Measurements from ENCODE around the gene GALNT12.

GALNT12 gene

DNA sequence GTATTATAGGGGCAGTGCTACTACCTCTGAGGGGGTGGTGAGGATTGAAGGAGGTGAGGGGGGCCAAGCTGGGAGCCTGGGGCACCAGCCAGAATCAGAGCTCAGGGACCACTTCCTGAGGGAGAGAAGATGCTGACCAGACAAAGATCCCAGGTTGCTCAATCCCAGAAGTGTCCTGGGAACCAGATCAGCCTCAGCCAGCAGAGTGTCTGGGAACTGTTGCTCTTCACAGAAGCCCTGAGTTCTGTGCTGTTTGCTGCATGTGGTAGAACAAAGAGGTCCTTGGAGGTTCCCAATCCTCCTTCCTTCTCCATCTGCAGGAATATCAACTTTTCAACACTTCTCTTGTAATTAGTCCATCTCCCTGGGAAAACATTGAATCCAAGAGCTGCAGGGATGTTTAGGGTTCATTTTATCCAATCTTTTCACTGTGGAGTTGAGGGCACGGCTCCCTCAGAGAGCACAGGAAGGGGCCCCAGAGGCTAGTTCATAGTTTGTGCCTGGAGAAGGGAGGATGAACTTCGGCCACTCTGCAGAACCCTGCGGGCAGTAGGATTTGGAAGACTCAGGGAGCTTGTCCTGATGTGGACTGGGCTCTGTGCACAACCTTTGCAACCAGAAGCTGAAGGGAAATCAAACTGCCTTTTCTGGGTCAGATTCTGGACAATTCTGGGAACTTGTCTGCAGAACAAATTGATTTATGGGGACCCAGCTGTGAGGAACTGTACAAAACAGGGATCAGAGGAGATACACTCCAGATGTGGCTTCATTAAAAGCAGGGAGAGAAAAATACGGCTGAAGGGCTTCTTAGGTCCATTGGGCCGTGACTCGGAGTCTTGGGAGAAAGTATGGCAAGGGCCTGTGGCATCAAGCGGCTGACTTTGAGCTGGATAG, 57.1 kb downstream of the GALNT12 start:
- no peak for DNase-seq

DNA sequence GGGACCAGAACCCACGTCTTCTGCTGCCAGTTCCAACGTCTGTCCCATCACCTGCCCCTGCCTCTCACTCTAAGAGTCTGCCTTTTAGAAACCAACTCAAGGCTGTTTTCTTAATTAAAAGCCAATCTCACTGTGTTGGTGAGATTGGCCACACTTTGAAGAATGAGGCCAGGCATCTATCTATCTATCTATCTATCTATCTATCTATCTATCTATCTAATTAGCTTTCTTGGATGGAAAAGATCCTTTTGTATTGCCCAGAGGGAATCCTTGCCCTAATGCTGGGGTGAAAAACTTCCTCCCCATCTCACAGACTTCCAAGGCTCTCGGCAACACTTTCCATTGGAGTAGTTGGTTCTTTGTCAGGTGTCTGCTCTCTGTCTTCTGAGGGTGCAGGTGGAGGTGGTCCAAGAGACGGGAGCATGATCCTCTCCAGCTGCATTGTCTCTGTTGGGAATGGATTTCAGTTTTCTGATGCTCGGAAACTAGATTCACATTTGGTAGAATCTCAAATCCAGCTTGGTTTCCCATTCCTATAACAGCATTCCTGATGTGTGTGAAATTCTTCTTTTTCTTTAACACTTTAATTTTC, 57.9 kb downstream of the GALNT12 start:
- no peak for DNase-seq

DNA sequence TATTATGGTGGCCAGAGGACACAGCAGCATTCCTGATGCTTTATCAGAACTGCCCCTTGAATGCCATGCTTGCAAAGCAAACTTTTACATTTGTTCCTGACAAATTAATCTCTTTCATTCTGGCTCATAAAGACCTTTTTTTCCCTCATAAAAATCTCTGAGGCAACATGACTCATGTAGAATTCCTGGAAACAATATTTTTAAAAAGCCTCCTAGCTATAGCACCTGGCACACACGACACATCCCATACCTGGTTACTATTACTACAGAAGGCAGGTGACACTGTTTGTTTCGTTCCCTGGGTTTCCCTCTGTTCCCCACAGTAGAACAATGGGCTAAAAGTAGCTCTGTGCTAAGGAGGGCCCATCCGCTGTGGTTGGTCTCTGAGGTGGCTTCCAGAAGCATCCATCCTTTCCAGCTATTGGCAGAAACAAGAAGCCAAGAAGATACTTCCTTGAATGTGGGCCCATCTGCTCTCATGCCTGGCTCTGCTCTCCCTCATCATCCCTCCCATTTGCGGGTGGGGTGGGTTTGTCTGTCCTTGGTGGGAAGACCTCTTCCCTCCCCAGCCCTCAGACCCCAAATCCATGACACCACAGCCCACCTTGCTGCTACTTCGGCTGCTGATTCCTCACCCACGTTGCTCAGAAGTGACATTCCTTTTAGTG, 59.1 kb downstream of the GALNT12 start:
- no peak for DNase-seq

DNA sequence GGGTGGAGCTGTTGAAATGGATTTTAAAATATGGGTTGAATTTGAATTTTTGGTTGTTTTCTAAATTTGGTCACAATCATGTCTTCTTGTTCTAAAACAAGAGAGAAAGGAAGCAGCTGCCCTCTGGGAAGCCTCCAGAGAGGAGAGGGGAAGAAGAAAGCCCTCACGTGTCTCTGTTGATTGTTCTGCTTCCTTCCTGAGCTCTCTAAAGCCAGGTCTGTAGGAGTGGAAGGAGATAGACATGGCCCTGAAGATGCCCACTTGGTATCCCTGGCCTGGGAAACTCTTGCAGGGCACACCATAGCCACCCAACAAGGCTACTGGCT, 59.6 kb downstream of the GALNT12 start:
- DNase-seq, result no peak

DNA sequence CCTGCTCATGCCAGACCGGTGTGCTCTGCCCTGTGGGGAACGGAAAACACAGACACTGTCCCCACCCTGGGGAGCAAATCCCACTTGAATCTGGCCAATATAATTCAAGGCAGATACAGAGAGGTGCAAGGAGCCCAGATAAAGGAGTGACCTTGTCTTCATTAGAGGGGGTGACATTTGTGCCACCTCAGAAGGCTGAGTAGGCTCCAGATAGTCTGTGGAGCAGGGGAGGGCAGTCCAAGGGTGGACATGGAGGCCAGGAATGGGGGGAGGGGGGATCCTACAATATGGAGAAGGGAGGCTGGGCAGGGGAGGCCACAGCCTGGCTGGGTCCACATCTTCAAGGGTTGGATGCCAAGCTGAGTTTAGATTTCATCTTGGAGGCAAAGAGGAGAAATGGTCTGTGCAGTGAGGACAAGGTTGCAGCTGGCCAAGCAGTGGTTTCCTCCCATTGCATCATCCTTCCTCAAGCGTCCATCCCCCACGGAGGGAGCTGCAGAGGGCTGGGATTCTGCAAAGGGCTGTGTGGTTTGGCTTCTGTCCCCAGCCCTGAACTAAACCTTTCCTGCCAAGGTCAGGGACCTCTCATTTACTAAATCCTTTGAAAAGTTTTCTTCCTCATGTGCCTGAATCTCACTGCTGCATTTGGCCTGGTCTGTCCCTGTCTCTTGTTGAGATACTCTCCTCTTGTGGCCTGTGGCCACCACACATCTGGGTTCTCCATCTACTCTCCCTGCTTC, 60.1 kb downstream of the GALNT12 start:
- no peak for DNase-seq

DNA sequence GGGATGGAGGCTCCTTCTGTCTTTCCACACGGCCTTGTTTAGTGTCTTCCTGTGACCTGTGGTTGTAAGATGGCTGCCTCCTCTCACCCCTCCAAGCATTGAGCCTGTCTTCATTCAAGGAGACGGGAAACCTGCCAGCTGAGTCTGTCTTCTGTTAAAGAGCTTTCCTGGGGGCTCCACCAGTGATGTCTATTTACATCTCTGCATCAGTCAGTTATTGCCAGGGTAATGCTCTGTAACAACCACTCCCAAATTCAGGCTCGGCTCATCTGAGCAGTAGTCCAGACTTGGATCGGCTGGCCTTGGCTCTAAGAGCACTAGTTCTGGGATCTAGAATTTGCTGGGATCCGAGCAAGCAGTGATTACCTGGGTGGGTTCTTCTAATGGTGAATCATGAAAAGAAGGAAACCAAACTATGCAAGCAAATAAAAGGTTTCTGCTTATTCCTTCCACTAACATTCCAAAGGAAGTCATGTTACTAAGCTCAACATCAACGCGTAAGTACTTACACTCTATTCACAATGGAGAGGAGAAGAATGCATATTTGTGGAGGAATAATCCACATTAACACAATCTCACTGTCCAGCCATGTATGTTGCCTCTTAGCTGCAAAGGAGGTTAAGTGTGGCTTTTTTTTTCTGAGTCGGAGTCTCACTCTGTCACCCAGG, 61.7 kb downstream of the GALNT12 start:
- no peak for DNase-seq

DNA sequence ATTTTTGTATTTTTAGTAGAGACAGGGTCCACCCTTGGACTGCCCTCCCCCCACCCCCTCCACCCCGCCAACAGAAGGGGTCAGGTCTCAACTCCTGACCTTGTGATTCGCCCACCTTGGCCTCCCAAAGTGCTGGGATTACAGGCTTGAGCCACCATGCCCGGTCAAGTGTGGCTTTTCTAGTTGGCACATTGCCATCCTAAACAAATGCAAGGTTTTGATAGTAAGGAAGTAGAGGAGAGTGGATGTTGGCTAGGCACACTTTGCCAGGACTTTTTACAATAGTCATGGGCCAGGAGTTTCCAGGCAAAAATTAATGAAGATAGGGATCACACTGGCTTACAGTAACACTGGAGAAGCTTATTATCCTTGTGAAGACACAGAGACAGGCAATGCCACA, 62.4 kb downstream of the GALNT12 start:
- no peak for DNase-seq

DNA sequence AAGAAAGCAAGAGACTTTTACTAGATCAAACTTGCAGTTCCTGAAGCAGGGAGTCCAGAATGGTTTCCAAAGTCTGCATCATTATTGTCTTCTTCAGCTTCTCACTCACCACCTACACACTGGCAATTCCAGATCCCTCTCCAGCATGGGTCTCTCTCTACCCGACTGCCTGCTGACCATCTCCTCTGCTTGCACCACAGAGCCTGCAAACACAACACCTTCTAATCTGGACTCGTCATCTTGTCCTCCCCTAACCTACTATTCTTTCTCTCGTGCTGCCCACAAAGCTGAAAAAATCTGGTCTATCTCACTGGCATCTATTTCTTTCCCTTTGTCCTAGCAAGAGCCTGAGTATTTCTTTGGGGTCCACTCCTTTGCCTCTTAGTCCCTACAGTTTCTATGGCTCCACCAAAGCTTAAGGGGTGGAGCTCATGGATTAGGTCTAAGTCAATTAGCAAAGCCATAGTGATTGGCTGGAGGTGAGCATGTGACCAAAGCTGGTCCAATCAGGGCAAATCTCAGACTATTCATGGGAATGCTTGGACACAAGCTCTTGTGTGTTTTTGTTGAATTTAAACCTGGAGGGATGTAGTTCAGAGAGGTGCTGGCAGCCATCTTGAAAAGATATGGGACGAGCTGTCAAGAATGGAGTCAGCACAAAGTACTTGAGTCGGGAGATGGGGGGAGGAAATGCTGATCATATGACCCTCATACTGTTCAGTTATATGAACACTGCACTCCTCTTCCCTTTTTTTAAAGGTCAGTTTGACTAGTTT, 63.5 kb downstream of the GALNT12 start:
- DNase-seq, result no peak

DNA sequence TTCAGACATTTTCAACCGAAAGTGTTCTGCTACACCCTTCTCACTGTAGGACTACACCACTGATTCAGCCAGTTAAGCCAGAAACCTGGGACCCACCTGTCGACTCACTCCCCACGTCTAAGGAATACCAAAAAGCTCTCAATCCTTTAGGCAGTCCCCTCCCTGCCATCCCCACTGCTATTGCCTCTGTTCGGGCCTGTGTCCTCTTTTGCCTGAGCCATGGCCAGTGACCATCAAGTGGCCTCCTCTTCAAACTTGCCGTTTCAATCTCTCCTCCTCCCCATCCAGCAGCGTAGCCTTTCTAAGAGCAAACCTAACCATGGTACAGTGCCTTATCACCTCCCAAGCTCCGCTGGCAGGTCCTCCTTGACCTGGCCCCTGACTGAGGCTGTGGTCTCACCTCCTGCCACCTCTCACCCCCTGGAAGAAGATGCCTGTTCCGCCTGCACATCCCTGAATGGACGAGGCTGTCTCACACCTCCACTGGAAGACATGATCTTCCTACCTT, 64.1 kb downstream of the GALNT12 start:
- no peak for DNase-seq

DNA sequence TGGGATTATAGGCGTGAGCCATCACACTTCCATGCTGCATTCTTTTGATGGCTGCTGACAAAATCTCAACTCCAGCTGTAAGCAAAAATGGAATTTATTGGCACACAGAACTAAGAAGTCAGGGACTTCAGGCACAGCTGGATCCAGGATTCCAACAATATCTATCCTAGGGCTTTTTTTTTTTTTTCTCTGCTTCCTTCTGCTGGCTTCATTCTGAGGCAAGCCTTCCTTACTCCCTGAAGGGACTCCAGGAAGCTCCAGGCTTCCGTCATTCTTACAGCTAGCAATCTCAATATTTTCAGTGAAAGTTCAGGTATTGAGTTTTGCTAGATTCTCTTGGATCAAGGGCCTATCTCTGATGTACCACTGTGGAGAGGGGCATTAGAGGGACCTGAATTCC, 66.1 kb downstream of the GALNT12 start:
- DNase-seq, result no peak

DNA sequence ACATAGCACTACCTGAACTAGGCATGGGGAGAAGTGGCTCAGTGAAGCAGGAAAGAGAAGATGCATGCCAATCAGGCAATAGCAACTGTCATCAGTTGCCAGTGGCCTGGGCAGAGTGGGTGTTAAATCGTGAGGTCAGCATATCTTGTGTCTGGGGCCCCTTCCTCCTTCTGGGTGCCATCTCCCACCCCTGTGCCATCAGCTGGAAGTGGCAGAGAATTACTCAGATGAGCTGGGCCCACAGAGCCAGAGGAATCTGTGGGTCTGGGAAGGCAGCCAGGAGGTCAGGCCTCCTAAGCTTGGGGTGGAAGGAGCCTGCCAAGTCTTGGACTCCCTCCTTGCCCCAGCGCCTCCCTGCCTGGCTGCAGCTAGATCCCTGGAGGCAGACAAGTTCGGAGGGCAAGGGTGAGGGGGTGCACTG, 66.5 kb downstream of the GALNT12 start:
- DNase-seq, result no peak

DNA sequence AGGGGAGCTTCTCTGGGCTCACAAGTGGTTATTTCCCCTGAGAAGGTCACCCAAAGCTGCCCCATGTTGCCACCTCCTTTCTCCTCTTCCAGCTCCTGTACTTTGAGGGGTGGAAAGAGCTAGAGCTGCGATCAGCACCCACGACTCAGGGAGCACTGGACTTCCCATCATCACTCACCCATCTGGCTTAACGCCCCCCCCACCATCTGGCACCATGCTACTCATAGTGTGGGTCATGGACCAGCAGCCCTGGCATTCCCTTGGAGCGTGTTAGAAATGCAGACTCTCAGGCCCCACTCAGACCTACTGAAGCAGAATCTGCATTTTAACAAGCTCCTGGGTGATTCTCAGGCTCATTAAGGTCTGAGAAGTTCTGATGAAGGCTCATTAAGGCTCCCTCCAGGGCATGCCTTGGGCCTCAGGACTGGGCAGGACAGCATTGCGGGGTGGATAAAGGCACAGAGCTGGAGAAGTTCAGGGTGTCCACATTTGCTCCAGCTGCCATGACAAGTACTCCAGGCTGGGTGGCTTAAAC, 67.3 kb downstream of the GALNT12 start:
- no peak for DNase-seq

DNA sequence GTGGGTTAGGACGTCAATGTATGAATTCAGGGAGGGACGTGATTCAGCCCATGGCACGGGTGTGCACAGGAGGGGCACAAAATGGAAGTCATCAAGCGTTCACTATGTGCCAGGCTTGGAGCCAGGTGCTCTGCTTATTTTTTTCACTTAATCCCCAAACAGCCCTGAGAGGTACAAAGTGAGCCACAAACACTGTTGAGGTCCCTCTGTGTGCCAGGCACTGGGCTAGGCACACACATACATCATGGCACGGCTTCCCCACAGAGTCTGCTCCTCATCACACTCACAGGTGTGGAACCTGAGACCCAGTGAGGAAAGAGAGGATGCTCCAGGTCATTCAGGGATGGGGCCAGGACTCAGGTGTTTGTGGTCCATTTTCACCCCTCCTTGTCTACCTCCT, 68.1 kb downstream of the GALNT12 start:
- DNase-seq, result no peak

DNA sequence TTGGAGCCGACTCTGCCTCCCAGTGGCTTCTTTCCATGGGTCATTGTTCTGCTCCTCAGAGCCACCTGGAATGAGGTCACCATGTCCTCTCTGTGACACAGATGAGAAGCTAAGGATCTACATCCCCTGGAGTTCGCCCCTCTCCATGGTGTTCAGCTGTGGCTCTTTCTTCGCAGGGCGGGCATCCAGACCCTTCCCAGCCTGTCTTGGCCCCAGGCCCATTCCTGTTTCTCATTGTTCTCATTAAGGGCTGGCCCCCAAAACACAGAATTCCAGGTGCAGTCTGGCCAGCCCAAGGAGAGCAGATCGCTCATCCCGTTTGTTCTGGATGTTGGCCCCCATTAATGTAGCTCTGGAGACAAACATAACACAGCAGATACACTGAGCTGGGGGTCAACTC, 69.8 kb downstream of the GALNT12 start:
- DNase-seq, result no peak

DNA sequence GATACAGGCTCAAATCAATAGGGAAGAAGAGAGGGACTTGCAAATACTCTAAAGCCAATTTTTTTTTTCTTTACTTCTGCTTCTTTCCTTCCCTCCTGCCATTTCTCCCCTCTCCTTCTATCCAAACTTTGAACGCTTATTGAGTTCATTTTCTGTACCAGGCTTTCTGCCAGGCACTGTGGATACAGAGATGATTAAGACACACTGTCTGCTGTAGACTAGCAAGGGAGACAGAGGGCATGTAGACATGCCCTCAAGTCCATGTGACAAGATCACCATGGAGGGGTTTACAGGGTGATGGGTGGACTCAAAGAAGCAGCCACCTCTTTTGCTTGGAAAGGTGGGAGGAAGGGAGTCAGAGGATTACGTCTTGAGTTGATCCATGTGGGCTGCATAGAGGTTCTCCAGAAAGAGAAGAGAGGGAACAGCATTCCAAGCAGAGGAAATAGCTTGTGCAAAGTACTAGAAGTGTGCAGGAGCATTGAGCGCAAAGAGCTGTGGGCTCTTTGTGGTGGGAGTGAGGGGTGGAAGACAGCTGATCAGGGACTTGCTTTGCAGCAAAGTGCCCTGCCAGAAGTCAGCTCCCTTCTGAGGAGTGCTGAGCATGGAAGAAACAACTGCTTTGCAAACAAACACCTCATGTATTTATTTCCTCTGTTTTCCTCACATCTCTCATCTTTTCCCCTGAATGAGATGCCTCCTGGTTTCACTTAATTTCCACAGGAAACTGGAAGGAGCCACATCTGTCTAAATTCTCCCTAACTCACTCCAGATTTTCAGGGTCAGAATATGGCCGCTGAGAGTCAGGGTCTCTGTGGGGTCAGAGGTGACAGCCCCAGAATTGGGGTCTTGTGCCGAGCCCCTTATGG, 71.9 kb downstream of the GALNT12 start:
- DNase-seq, result no peak

DNA sequence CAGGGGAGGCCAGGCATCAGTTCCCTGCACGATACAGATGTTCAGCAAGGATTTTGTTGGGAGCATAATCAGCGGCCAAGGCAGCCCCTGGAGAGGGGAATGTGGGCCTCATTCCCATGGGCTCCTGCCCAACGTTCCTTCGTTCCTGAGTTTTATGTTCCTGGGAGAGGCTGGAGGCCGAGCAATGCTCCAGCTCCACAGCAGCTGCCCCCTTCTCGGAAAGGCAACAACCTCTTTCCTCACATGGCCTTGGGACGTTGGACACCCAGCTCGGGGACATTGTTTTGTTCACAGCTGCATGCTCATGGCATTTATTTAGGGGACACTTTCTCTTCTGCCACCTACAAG, 72.5 kb downstream of the GALNT12 start:
- no peak for DNase-seq

DNA sequence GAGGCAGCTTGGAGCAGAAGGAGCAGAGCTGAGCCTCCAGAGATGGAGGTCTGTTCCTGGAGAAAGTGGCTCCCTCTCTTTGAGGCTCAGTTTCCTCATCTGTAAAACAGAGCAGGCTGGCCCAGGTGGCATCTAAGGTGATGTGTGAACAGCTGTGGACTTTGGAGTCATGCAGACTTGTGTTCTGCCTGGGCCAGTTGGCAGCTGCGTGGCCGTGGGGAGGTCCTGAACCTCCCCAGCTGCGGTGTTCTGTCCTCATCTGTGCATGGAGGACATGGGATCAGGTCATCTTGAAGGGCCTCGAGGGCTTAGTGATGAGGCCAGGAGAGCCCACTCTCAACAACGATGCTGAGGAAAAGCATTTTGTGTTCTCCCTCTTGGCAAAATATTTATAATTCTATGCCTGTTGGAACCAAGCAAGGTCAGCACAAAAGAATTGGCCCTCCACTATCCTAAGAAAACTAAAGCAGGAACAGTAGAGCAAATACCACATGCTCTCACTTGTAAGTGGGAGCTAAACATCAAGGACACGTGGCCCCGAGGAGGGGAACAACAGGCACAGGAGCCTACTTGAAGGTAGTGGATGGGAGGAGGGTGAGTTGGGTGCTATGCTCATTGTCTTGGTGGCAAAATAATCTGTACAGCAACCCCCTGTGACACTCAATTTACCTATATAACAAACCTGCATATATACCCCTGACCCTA, 73.0 kb downstream of the GALNT12 start:
- no peak for DNase-seq

DNA sequence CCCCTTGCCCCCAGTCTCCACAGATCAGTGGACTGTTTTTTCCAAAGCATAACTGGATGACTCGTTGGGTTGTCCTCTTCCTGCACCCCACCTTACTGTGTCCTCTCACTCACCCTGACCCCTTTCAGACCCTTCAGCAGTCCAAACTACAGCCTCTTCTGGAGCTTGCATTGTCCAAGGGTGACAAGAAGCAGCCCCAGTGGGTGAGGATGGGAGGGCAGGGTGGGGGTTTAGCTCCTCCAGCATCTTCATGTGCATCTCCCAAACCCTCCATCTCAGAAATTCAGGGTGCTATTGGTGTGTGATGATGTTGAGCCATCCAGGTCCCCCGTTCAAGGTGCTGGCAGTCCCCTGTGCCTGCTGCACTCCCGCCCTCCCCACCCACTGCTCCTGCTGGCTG, 73.9 kb downstream of the GALNT12 start:
- no peak for DNase-seq

DNA sequence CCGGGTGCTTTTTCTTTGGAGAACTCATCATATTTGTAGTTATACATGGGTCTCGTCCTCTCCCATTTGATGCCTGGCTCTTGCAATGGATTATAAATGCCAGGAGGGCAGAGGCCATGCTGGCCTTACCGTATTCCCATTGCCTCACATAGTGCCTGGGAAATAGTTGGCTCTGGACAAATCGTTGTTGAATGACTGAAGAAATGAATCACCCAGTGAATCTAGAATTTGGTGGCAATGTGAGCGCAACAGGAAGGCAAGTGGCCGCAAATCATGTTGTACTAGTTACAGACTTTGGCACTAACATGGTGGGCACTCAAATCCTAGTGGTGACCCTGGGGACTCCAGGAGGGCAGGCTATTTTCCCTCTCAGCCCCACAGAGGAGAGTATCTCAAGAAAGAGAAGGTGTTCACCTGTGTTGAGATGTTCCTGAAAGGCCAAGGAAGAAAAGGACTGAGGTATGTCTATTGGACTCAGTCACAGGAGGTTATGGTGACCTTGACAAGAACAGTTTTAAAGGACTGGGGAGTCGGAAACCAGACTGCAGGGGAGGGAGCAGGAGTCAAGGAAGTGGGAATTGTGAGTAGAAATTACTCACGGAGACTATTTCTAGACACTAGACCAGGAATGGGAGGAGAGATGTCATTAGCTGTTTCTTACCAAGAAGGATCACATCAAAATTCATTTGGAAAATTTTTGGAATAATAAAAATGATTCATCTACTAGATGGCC, 74.5 kb downstream of the GALNT12 start:
- no peak for DNase-seq
